HepG2 (cell line): ENCODE measurements around the gene NUDT2. TPM values are rescaled to one million over a fixed set of nuclear protein-coding genes. Genes with fewer than 3 reads are reported as not detected.

Experiments
- ESRRA ChIP-seq: sonication (generic); formaldehyde crosslinking; IDR thresholded peaks from 2 replicates; pipeline ENCODE4 v1.5.1; 2020; ENCODE audit warnings: mild to moderate bottlenecking, low read depth, missing genetic modification reagents
- MLX ChIP-seq: IDR thresholded peaks from 2 replicates; pipeline ENCODE4 v1.6.1; 2016
- MTF1 ChIP-seq: sonication (generic); formaldehyde crosslinking; IDR thresholded peaks from 2 replicates; pipeline ENCODE4 v1.5.0; 2020; ENCODE audit warnings: missing genetic modification reagents
- MTF2 ChIP-seq: sonication (generic); formaldehyde crosslinking; IDR thresholded peaks from 2 replicates; pipeline ENCODE4 v1.5.0; 2020; ENCODE audit warnings: missing genetic modification reagents, borderline replicate concordance
- NFE2L1 ChIP-seq: sonication (generic); formaldehyde crosslinking; IDR thresholded peaks from 2 replicates; pipeline ENCODE4 v1.4.0; 2020; ENCODE audit warnings: missing genetic modification reagents, mild to moderate bottlenecking, borderline replicate concordance
- PLSCR1 ChIP-seq: sonication (generic); formaldehyde crosslinking; IDR thresholded peaks from 2 replicates; pipeline ENCODE4 v1.5.0; 2020; ENCODE audit warnings: missing genetic modification reagents, mild to moderate bottlenecking, borderline replicate concordance
- RBAK ChIP-seq: sonication (generic); formaldehyde crosslinking; IDR thresholded peaks from 2 replicates; pipeline ENCODE4 v1.5.1; 2020; ENCODE audit warnings: mild to moderate bottlenecking, missing genetic modification reagents
- RBFOX2 ChIP-seq: fragments of 200-400 bp; formaldehyde crosslinking; IDR thresholded peaks from 2 replicates; pipeline ENCODE4 v1.6.1; 2017; ENCODE audit warnings: low read depth, mild to moderate bottlenecking, low read length
- SMAD1 ChIP-seq: sonication (generic); formaldehyde crosslinking; IDR thresholded peaks from 2 replicates; pipeline ENCODE4 v1.4.0; 2020; ENCODE audit warnings: missing genetic modification reagents, low read depth, mild to moderate bottlenecking, borderline replicate concordance
- TEF ChIP-seq: sonication (generic); formaldehyde crosslinking; IDR thresholded peaks from 2 replicates; pipeline ENCODE4 v1.5.0; 2020; ENCODE audit warnings: missing genetic modification reagents
- TSC22D2 ChIP-seq: sonication (generic); formaldehyde crosslinking; IDR thresholded peaks from 2 replicates; pipeline ENCODE4 v1.5.1; 2020; ENCODE audit warnings: missing genetic modification reagents, mild to moderate bottlenecking, borderline replicate concordance
- ZBTB7A ChIP-seq: sonication (generic); formaldehyde crosslinking; IDR thresholded peaks from 2 replicates; pipeline ENCODE4 v1.8.0; 2022; ENCODE audit warnings: mild to moderate bottlenecking, missing genetic modification reagents
- ZNF12 ChIP-seq: sonication (generic); formaldehyde crosslinking; IDR thresholded peaks from 2 replicates; pipeline ENCODE4 v1.5.0; 2020; ENCODE audit warnings: missing genetic modification reagents
- ZNF207 ChIP-seq: fragments of 450-650 bp; IDR thresholded peaks from 2 replicates; pipeline ENCODE4 v1.6.1; 2016; ENCODE audit warnings: antibody characterized with exemption, borderline replicate concordance
- ZNF33B ChIP-seq: sonication (generic); formaldehyde crosslinking; IDR thresholded peaks from 2 replicates; pipeline ENCODE4 v1.5.1; 2020; ENCODE audit warnings: mild to moderate bottlenecking, missing genetic modification reagents
- ZNF343 ChIP-seq: sonication (generic); formaldehyde crosslinking; IDR thresholded peaks from 2 replicates; pipeline ENCODE4 v1.4.0; 2020; ENCODE audit warnings: mild to moderate bottlenecking, missing genetic modification reagents
- ZNF616 ChIP-seq: sonication (generic); formaldehyde crosslinking; IDR thresholded peaks from 2 replicates; pipeline ENCODE4 v1.5.0; 2020; ENCODE audit warnings: low read depth, mild to moderate bottlenecking, missing genetic modification reagents
- ZNF629 ChIP-seq: sonication (generic); formaldehyde crosslinking; conservative IDR thresholded peaks from 2 replicates; pipeline ENCODE4 v1.5.0; 2020; ENCODE audit warnings: missing genetic modification reagents
- ZNF792 ChIP-seq: IDR thresholded peaks from 2 replicates; pipeline ENCODE4 v1.6.1; 2016
- ZNF83 ChIP-seq: sonication (generic); formaldehyde crosslinking; IDR thresholded peaks from 2 replicates; pipeline ENCODE4 v1.4.0; 2020; ENCODE audit warnings: missing genetic modification reagents, mild to moderate bottlenecking, borderline replicate concordance
- polyA plus RNA-seq, 8 experiments: library from polyadenylated mRNA; depleted of rRNA in 3 of 8; stranded (reverse) in 7 of 8; unstranded in 1 of 8; fragments of >200 nt; fragmentation: Illumina TruSeq in 4 of 8; extraction: Trizol in 4 of 8; gene quantifications; 2 replicates each; pipeline versions ENCODE4 v1.2.1 to v1.2.3, GENCODE V29; 2011 to 2016; ENCODE audit warnings: low read depth in 4 of 8, missing spikeins in 1 of 8, mixed read lengths in 1 of 8; ENCODE audit not compliant: insufficient read depth in 1 of 8
- total RNA-seq, 5 experiments: library from RNA; depleted of rRNA; stranded (reverse); fragments of >200 nt; fragmentation: Illumina TruSeq; extraction: Trizol; gene quantifications; 2 replicates each; pipeline ENCODE4 v1.2.3, GENCODE V29; 2016; ENCODE audit warnings: low read depth in 1 of 5
- TF ChIP-seq, protein P1 (sequence below): sonication (generic); formaldehyde crosslinking; IDR thresholded peaks from 2 replicates; pipeline ENCODE4 v1.8.1; 2023; ENCODE audit warnings: mild to moderate bottlenecking, missing genetic modification reagents
- TF ChIP-seq, protein P2 (sequence below): sonication (generic); formaldehyde crosslinking; IDR thresholded peaks from 2 replicates; pipeline ENCODE4 v1.4.0; 2020; ENCODE audit warnings: mild to moderate bottlenecking, missing genetic modification reagents

The NUDT2 gene
- total and polyA plus RNA-seq, 2 of the 13 experiments (the other 11 are each of a cell fraction or from before 2014, with no cell fraction given), result 19.9 to 24.6 TPM

DNA sequence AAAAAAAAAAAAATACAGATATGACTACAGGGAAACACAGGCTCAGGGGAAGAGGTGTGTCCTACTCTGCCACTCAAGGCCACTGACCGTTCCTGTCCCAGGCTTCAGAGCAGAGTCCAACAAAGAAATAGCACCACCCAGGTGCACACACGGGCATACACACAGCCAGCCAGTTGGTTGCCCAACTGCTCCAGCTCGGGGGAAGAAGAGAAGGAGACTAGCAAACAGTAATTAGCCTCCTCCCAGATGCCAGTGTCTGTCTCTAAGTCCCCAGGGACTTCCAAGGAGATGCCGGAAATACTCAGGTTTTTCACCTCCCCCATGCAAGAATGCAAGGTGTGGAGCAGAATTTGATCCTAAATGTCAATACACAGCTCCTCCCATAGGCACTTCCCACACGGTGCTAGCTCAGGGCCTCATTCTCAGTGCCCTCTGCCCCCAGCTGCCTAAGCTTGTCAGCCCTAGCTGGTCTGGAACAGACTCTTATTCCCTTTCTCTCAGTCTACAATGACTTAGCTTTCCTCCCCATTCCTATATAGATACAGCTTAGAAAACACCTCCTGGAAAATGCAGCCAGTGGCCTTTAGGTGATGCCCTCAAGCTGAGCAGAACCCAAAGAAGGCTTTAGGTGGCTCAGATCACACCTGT lies 45.7 kb downstream of the NUDT2 start (continued):
- 0 out of 2 replicates have a peak, but pooled peaks have one; percentile 44 for TF ChIP-seq MTF2 (CRISPR knock-in tag)
- TF ChIP-seq RBAK (CRISPR knock-in tag), result no peak
- no peak for TF ChIP-seq NFE2L1 (CRISPR knock-in tag)
- no peak for TF ChIP-seq TSC22D2 (CRISPR knock-in tag)
- no peak for TF ChIP-seq ZNF616
- peak; percentile 64; the same call in 1 of the 2 replicates for TF ChIP-seq ZNF12 (CRISPR knock-in tag)
- no peak for TF ChIP-seq ZNF207
- no peak for TF ChIP-seq ZNF343
- TF ChIP-seq TEF (CRISPR knock-in tag), result no peak
- TF ChIP-seq PLSCR1 (CRISPR knock-in tag), result no peak
- TF ChIP-seq, protein P1, sequence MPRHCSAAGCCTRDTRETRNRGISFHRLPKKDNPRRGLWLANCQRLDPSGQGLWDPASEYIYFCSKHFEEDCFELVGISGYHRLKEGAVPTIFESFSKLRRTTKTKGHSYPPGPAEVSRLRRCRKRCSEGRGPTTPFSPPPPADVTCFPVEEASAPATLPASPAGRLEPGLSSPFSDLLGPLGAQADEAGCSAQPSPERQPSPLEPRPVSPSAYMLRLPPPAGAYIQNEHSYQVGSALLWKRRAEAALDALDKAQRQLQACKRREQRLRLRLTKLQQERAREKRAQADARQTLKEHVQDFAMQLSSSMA (CRISPR knock-in tag), result no peak
- TF ChIP-seq, protein P2, sequence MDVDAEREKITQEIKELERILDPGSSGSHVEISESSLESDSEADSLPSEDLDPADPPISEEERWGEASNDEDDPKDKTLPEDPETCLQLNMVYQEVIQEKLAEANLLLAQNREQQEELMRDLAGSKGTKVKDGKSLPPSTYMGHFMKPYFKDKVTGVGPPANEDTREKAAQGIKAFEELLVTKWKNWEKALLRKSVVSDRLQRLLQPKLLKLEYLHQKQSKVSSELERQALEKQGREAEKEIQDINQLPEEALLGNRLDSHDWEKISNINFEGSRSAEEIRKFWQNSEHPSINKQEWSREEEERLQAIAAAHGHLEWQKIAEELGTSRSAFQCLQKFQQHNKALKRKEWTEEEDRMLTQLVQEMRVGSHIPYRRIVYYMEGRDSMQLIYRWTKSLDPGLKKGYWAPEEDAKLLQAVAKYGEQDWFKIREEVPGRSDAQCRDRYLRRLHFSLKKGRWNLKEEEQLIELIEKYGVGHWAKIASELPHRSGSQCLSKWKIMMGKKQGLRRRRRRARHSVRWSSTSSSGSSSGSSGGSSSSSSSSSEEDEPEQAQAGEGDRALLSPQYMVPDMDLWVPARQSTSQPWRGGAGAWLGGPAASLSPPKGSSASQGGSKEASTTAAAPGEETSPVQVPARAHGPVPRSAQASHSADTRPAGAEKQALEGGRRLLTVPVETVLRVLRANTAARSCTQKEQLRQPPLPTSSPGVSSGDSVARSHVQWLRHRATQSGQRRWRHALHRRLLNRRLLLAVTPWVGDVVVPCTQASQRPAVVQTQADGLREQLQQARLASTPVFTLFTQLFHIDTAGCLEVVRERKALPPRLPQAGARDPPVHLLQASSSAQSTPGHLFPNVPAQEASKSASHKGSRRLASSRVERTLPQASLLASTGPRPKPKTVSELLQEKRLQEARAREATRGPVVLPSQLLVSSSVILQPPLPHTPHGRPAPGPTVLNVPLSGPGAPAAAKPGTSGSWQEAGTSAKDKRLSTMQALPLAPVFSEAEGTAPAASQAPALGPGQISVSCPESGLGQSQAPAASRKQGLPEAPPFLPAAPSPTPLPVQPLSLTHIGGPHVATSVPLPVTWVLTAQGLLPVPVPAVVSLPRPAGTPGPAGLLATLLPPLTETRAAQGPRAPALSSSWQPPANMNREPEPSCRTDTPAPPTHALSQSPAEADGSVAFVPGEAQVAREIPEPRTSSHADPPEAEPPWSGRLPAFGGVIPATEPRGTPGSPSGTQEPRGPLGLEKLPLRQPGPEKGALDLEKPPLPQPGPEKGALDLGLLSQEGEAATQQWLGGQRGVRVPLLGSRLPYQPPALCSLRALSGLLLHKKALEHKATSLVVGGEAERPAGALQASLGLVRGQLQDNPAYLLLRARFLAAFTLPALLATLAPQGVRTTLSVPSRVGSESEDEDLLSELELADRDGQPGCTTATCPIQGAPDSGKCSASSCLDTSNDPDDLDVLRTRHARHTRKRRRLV (CRISPR knock-in tag), result peak; percentile 67; the same call in 1 of the 2 replicates
- no peak for TF ChIP-seq ZNF83 (CRISPR knock-in tag)
- no peak for TF ChIP-seq MTF1
- TF ChIP-seq ZBTB7A (CRISPR knock-in tag), result no peak
- peak; percentile 72; the same call in 1 of the 2 replicates for TF ChIP-seq ESRRA (CRISPR knock-in tag)
- no peak for TF ChIP-seq MLX (CRISPR knock-in tag)
- TF ChIP-seq RBFOX2, result 0 out of 2 replicates have a peak, but pooled peaks have one; percentile 35
- TF ChIP-seq ZNF33B, result no peak
- no peak; the same call in 1 of the 2 replicates for TF ChIP-seq ZNF792 (CRISPR knock-in tag)
- no peak; the same call in 1 of the 2 replicates for TF ChIP-seq SMAD1 (CRISPR knock-in tag)
- TF ChIP-seq ZNF629 (CRISPR knock-in tag), result no peak
